Hepatocyte (in vitro differentiated cells): ENCODE results near the gene ARL13B. TPM values are rescaled to one million over a fixed set of nuclear protein-coding genes. Genes with fewer than 3 reads are reported as not detected.

Experiments
- DNase-seq: peaks from one replicate; pipeline ENCODE4 v3.0.0-alpha.2; 2016; ENCODE audit warnings: low spot score
- H2AFZ ChIP-seq: fragments of 200-600 bp; sonication (generic); 2 replicates; pipeline ENCODE4 v1.6.0; 2016; ENCODE audit warnings: antibody characterized with exemption, mild to moderate bottlenecking
- H3K27ac ChIP-seq: fragments of 200-600 bp; sonication (generic); 2 replicates; pipeline ENCODE4 v1.5.1; 2016; ENCODE audit warnings: mild to moderate bottlenecking
- H3K27me3 ChIP-seq: fragments of 200-600 bp; sonication (generic); 2 replicates; pipeline ENCODE4 v1.6.1; 2016
- H3K36me3 ChIP-seq: fragments of 200-600 bp; sonication (generic); replicated peaks from 2 replicates; pipeline ENCODE4 v1.5.1; 2016; ENCODE audit warnings: low read depth; ENCODE audit not compliant: insufficient read depth
- H3K4me1 ChIP-seq: fragments of 200-600 bp; sonication (generic); 2 replicates; pipeline ENCODE4 v1.5.1; 2016; ENCODE audit warnings: mild to moderate bottlenecking, moderate library complexity; ENCODE audit not compliant: insufficient read depth
- H3K4me2 ChIP-seq: fragments of 200-600 bp; sonication (generic); 2 replicates; pipeline ENCODE4 v1.6.0; 2016
- H3K4me3 ChIP-seq: fragments of 200-600 bp; sonication (generic); 2 replicates; pipeline ENCODE4 v1.5.1; 2016; ENCODE audit warnings: mild to moderate bottlenecking
- H3K79me2 ChIP-seq: fragments of 200-600 bp; sonication (generic); 2 replicates; pipeline ENCODE4 v1.6.0; 2017; ENCODE audit warnings: mild to moderate bottlenecking
- H3K9me2 ChIP-seq: fragments of 200-600 bp; sonication (generic); replicated peaks from 2 replicates; pipeline ENCODE4 v1.6.0; 2017; ENCODE audit warnings: mild to moderate bottlenecking; ENCODE audit not compliant: insufficient read depth
- H3K9me3 ChIP-seq: fragments of 200-600 bp; sonication (generic); 2 replicates; pipeline ENCODE4 v1.5.1; 2016; ENCODE audit warnings: low read depth, mild to moderate bottlenecking
- H4K20me1 ChIP-seq: fragments of 200-600 bp; sonication (generic); 2 replicates; pipeline ENCODE4 v1.6.0; 2016; ENCODE audit warnings: mild to moderate bottlenecking; ENCODE audit not compliant: insufficient read depth, poor library complexity, severe bottlenecking
- EZH2 ChIP-seq: fragments of 200-600 bp; sonication (generic); IDR thresholded peaks from 2 replicates; pipeline ENCODE4 v1.6.1; 2016; ENCODE audit warnings: antibody characterized with exemption, mild to moderate bottlenecking, borderline replicate concordance
- EZH2phosphoT487 ChIP-seq: fragments of 200-600 bp; sonication (generic); IDR thresholded peaks from one replicate; pipeline ENCODE4 v1.6.1; 2018; ENCODE audit warnings: antibody characterized with exemption, mild to moderate bottlenecking, low read depth, moderate library complexity; ENCODE audit not compliant: unreplicated experiment, severe bottlenecking
- WGBS: methylation state at CpG from one replicate; pipeline ENCODE4 v1.1.6; 2016; ENCODE audit warnings: low lambda C conversion rate; ENCODE audit errors: missing lambda C conversion rate; 5-methylcytosine and 5-hydroxymethylcytosine counted together
- polyA plus RNA-seq: library from polyadenylated mRNA; unstranded; fragments of >200 nt; fragmentation: Nextera tagmentation; extraction: Ambion mirVana; gene quantifications from 2 replicates; pipeline ENCODE4 v1.2.1, GENCODE V29; 2016
- total RNA-seq: library from RNA; depleted of rRNA; stranded (reverse); fragments of >200 nt; gene quantifications from 2 replicates; pipeline ENCODE4 v1.2.3, GENCODE V29; 2014
- TF ChIP-seq, protein P1 (sequence below): fragments of 200-600 bp; sonication (generic); IDR thresholded peaks from 2 replicates; pipeline ENCODE4 v1.5.1; 2016; ENCODE audit warnings: antibody characterized with exemption, mild to moderate bottlenecking; ENCODE audit not compliant: poor library complexity

Gene ARL13B
- total and polyA plus RNA-seq, 2 experiments from 2014 or later, result 6.2 to 10.4 TPM

DNA sequence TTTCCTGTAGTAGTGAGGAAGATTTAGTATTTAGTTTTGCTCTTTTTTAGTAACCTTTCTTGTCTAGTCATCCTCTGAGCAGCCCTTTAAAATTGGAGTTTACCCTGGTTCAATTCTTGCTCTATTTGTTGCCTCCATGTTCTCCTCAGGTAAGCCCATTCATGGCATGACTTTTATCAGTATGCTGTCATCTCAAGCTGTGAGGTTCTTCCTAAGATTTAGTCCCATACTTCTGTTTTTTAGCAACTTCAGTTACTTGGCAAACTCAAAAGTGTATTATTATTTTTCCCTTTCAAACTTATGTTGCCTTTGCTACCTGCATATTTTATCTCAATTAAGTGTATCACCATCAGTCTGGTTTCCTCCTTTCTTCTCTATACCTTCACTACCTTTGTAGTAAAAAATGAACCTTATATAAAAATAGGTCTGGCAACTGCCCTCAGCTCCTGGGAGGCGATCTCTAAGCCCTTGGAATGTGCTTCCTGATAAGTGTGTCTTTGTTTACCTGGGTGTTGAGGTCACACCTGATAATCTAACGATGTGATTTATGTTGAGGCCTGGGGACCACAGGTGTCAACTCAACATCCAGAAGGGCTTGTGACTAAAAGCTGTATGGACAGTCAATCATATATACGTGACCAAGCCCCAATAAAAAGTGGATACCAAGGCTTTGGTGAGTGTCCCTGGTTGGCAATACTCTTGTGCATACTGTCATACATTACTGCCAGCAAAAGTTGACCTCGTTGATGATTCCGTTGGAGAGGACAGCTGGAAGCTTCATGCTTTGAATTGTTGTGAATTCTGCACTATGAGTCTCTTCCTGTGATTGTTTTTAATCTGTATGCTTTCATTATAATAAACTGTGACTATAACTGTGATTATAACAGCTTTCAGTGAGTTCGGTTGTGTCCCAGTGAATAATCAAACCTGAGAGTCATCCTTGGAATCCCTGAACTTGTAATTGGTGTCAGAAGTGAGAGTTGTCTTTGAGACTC is 86.8 kb downstream of the ARL13B start:
- Histone ChIP-seq H3K4me3 (no peak overlapping the region), H3K79me2 (peaks cover 35% of the 10 kb centered on the region), H2AFZ (no peak overlapping the region), H3K27ac (no peak overlapping the region), H3K36me3 (no peaks in the 10 kb centered on the region), H3K9me2 (no peaks in the 10 kb centered on the region), H3K27me3 (no peaks in the 10 kb centered on the region), H3K4me2 (no peak overlapping the region), H4K20me1 (no peaks in the 10 kb centered on the region), H3K9me3 (no peaks in the 10 kb centered on the region), H3K4me1 (peaks cover 4% of the 10 kb centered on the region)
- WGBS, result 80% methylated on average over 6 of the region's 6 CpGs
- TF ChIP-seq EZH2phosphoT487, result no peak
- TF ChIP-seq EZH2, result no peak
- TF ChIP-seq, protein P1, sequence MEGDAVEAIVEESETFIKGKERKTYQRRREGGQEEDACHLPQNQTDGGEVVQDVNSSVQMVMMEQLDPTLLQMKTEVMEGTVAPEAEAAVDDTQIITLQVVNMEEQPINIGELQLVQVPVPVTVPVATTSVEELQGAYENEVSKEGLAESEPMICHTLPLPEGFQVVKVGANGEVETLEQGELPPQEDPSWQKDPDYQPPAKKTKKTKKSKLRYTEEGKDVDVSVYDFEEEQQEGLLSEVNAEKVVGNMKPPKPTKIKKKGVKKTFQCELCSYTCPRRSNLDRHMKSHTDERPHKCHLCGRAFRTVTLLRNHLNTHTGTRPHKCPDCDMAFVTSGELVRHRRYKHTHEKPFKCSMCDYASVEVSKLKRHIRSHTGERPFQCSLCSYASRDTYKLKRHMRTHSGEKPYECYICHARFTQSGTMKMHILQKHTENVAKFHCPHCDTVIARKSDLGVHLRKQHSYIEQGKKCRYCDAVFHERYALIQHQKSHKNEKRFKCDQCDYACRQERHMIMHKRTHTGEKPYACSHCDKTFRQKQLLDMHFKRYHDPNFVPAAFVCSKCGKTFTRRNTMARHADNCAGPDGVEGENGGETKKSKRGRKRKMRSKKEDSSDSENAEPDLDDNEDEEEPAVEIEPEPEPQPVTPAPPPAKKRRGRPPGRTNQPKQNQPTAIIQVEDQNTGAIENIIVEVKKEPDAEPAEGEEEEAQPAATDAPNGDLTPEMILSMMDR, result no peak
- no peak for DNase-seq

- no peaks in the 10 kb centered on the region for H3K4me1 ChIP-seq
- DNase-seq, result no peak
These were observed 89.3 kb downstream of the ARL13B start for GRCh38 chr3:94069194-94069813.

GRCh38 chr3:94070341-94070911 is 90.5 kb downstream of the ARL13B start:
- Histone ChIP-seq H3K4me1 (no peaks in the 10 kb centered on the region), H3K9me3 (no peaks in the 10 kb centered on the region), H2AFZ (no peak overlapping the region), H3K4me2 (no peak overlapping the region), H4K20me1 (no peaks in the 10 kb centered on the region), H3K4me3 (no peak overlapping the region), H3K9me2 (no peaks in the 10 kb centered on the region), H3K27me3 (no peaks in the 10 kb centered on the region), H3K27ac (no peak overlapping the region), H3K79me2 (peaks cover 33% of the 10 kb centered on the region), H3K36me3 (no peaks in the 10 kb centered on the region)
- WGBS, result 96% methylated on average over 6 of the region's 6 CpGs
- TF ChIP-seq, protein P1, result no peak
- no peak for TF ChIP-seq EZH2phosphoT487
- no peak for TF ChIP-seq EZH2
- no peak for DNase-seq

More at GRCh38 chr3:94069194-94069813, 89.3 kb downstream of the ARL13B start:
- no peaks in the 10 kb centered on the region for H3K27me3 ChIP-seq
- TF ChIP-seq, protein P1, result peak; percentile 74
- no peak for TF ChIP-seq EZH2
- H3K9me3 ChIP-seq, result no peaks in the 10 kb centered on the region
- no peaks in the 10 kb centered on the region for H4K20me1 ChIP-seq
- H3K27ac ChIP-seq, result no peak overlapping the region
- H3K9me2 ChIP-seq, result no peaks in the 10 kb centered on the region
- 66% methylated on average over 4 of the region's 4 CpGs for WGBS
- H3K4me3 ChIP-seq, result no peak overlapping the region
- no peak overlapping the region for H3K4me2 ChIP-seq
- peaks cover 37% of the 10 kb centered on the region for H3K79me2 ChIP-seq
- H2AFZ ChIP-seq, result no peak overlapping the region
- H3K36me3 ChIP-seq, result no peaks in the 10 kb centered on the region
